CD1c-positive myeloid dendritic cell (primary cell): ENCODE measurements around the gene MYORG.
"Not testable (repeated sequence)": the region's sequence is repeated elsewhere in the genome, so short reads cannot be mapped to it uniquely, and the experiment has no call there.

Experiments
- DNase-seq: peaks from one replicate; pipeline ENCODE4 v3.0.0-alpha.2; 2016; ENCODE audit errors: extremely low spot score

MYORG gene

DNA sequence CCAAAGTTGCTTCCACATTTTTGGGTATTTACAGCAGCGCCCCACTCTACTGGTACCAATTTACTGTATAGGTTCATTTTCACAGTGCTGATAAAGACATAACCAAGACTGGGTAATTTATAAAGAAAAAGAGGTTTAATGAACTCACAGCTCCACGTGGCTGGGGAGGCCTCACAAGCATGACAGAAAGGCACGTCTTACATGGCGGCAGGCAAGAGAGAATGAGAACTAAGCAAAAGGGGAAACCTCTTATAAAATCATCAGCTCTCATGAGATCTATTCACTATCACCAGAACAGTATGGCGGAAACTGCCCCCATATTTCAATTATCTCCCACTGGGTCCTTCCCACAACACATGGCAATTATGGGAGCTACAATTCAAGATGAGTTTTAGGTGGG is 7.9 kb downstream of the MYORG start:
- DNase-seq = not testable (repeated sequence)

GRCh38 chr9:34367751-34368410 is 8.8 kb downstream of the MYORG start:
- not testable (repeated sequence) for DNase-seq

- DNase-seq = no peak
Measured at GRCh38 chr9:34366365-34366764, 10.3 kb downstream of the MYORG start.

GRCh38 chr9:34365282-34365681 is 11.4 kb downstream of the MYORG start:
- DNase-seq = no peak

DNA sequence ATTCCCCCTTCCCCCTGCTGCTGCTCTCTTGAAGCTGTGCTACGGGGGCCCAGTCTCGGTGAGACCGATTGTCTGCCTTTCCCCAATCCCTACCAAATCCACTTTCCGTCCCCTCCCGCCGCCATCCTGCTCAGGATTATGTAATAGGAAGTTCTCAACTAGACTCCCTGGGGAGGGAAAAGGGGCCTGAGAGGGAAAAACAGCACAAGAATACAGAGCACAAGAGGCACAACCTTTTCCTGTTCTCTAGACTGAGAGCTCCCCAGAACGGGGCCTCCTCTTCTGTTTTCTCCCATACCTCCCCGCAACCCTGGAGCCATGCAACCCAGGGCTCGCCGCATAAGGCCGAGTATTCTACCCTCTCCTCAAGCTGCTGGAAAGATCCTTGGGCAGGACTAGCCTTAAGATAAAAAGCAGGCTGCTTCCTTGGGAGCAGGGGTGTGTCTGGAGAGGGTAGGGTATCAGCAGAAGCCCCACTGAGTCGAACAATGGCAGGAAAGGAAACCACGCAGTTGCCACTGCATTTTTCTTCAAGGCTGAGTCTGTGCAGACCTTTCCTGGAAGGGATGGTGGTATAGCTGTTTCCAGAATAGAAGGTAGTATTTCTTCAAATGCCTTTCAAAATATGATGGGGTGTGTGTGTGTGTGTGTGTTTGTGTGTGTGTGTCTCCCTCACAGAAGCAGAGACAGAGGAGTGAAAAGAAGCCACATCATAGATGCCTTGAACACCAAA is 12.9 kb downstream of the MYORG start:
- DNase-seq = no peak

GRCh38 chr9:34362614-34363214 is 14.0 kb downstream of the MYORG start:
- no peak for DNase-seq

DNA sequence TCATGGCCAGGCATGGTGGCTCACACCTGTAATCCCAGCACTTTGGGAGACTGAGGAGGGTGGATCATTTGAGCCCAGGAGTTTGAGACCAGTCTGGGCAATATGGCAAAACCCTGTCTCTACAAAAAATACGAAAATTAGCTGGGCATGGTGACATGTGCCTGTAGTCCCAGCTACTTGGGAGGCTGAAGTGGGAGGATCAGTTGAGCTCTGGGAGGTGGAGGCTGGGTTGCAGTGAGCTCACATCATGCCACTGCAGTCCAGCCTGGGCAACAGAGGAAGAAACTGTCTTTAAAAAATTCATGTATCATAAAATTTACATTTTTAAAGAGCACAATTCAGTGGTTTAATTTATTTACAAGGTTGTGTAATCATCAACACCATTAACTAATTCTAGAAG is 23.7 kb downstream of the MYORG start:
- DNase-seq = not testable (repeated sequence)

- not testable (repeated sequence) for DNase-seq
Measured at GRCh38 chr9:34352122-34352652, 24.5 kb downstream of the MYORG start.

GRCh38 chr9:34349324-34349723 is 27.4 kb downstream of the MYORG start:
- no peak for DNase-seq

GRCh38 chr9:34347800-34348158 is 28.9 kb downstream of the MYORG start:
- DNase-seq = no peak

- no peak for DNase-seq
Measured at GRCh38 chr9:34346873-34347799, 29.6 kb downstream of the MYORG start.

- DNase-seq = no peak
Measured at GRCh38 chr9:34343605-34344004, 33.1 kb downstream of the MYORG start.

GRCh38 chr9:34343090-34343489 is 33.6 kb downstream of the MYORG start:
- peak; percentile 28 for DNase-seq

DNA sequence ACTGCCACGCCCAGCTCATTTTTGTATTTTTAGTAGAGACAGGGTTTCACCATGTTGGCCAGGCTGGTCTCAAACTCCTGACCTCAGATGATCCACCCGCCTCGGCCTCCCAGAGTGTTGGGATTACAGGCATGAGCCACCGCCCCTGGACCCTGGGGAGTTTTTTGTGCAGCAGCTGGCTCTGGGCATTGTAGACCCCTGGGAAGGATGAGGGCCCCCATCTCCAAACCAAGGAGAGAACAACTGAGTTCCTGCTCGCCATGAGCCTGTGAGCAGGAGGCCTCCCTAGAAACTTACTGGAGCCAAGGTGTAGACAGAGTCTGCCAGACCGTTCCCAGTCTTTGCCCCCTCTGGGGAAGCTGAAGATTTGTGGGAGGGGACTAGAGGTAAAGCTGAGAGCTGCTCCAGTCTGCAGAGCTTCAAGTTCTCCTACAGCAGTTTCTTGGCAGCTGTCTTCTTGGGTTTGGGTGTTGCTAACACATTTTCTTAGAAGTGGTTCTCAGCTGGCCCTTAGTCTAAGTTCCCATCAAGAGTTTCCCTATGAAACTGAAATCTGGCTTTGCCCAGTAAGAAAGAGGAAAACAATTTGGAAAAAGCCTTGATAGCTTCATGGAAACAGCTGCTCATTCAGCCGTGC is 34.9 kb downstream of the MYORG start:
- peak; percentile 23 for DNase-seq

DNA sequence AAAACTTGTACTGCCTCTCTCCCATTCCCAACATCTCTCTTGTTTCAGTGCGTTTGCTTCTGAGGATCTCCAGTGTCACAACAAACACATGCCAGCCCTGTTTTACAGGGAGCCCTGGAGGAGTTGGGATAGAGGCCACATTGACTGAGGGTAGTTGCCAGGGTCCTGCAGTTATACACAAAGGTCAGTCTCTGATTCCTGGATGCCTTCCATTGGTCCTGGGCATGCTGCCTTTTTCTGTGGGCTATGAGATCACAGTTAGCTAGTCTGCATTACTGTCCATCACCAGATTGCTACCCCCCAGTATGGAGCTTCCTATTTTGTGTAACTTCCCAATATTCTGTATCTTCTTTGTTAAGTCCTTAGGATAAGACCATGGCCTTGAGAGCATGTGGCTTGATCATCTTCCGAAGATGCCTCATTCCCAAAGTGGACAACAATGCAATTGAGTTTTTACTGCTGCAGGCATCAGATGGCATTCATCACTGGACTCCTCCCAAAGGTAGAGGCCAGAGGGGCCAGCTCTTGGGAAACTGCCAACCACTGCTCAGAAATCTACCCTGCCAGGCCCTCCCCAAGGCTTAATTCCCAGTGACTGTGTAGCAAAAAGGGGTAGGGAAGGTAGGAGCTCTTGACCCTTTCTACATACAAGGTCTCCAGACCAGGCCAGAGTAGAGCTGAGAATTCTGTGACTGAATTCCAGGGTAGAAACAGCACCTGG is 37.9 kb downstream of the MYORG start:
- DNase-seq = no peak

GRCh38 chr9:34338079-34338478 is 38.6 kb downstream of the MYORG start:
- not testable (repeated sequence) for DNase-seq

DNA sequence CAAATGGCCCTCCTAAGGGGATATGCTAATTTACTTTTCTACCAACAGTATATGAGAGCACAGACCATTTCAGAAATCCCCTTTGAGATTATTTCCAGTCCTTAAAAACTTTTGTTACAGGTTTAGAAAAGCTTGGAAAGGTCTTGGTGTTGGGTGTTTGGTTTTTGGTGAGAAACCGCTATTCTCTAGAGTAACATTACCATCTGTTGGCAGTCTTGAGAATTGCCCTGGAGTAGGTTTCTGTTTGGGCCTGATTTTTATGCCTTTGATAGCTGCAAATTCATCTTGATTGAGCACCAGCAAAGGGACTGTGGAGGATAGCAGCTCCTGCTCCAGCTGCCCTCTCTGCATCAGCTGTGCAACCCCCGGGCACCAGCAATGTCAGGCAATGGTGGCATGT is 39.3 kb downstream of the MYORG start:
- DNase-seq = no peak

DNA sequence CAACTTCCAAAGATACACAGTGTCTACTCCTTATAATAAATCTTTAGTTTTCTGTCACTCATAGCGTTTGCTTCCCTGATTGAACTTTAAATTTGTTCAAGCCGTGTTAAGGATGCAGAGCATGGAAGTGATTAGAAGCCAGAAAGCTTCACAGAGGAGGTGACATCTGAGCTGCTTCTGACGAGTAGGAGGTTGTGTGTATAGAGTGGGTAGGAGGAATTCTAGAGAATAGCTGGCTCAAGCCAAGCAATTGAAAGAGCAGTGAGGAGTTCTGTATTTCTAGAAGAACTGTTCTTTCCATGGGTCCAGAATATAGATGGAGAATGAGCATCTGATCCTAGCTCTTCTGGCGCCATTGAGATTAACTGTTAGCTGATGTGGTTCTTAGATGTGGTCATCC is 41.3 kb downstream of the MYORG start:
- peak; percentile 28 for DNase-seq

DNA sequence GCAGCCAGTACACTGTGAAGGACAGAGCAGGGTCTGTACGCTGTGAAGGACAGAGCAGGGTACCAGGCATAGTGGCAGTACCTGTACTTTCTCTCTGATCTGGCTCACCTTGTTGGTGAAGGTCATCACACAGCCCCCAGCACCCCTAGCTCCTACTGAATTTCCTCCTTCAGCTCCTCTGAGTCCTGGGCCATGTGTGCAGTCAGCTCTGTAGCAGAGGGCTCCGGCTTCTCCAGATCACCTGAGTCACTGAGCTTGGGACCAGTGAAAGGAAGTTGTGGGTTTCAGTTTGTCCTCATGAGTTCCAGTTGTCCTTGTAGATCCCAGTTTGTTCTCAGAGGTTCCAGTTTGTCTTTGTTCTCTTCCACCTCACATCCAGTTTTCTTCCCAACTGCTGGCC is 41.8 kb downstream of the MYORG start:
- peak; percentile 38 for DNase-seq

GRCh38 chr9:34334337-34334824 is 42.3 kb downstream of the MYORG start:
- no peak for DNase-seq
